Mesothelial cell of epicardium (in vitro differentiated cells): ENCODE measurements around the gene ADCK2. TPM values are rescaled to one million over a fixed set of nuclear protein-coding genes. Genes with fewer than 3 reads are reported as not detected.
A peak's percentile ranks its signal among the peaks of the same experiment; 100 is the strongest.
"Not testable (repeated sequence)": the region's sequence is repeated elsewhere in the genome, so short reads cannot be mapped to it uniquely, and the experiment has no call there.

Experiments used
- DNase-seq, 2 experiments: peaks; one replicate each; pipeline ENCODE4 v3.0.0; 2021; ENCODE audit warnings: low spot score in 2 of 2; ENCODE audit not compliant: unreplicated experiment in 2 of 2
- H3K27ac Mint-ChIP-seq: 2 replicates; pipeline ENCODE4 v1.8.0; 2021; ENCODE audit warnings: mixed read lengths
- H3K27me3 Mint-ChIP-seq: 2 replicates; pipeline ENCODE4 v1.8.0; 2021; ENCODE audit warnings: low read depth, mixed read lengths
- H3K36me3 Mint-ChIP-seq: 2 replicates; pipeline ENCODE4 v1.8.0; 2021; ENCODE audit warnings: mixed read lengths
- H3K4me1 Mint-ChIP-seq: 2 replicates; pipeline ENCODE4 v1.8.0; 2021; ENCODE audit warnings: mixed read lengths
- H3K4me3 Mint-ChIP-seq: 2 replicates; pipeline ENCODE4 v1.8.0; 2021; ENCODE audit warnings: mild to moderate bottlenecking, moderate library complexity, mixed read lengths
- H3K9me3 Mint-ChIP-seq: 2 replicates; pipeline ENCODE4 v1.8.0; 2021; ENCODE audit warnings: mixed read lengths
- total RNA-seq: library from RNA; stranded (reverse); gene quantifications from 3 replicates; pipeline ENCODE4 v1.2.1, GENCODE V29; 2021
- TF ChIP-seq, protein P1 (sequence below): fragments of 200-600 bp; sonication (generic); IDR thresholded peaks from one replicate; pipeline ENCODE4 v1.5.0; 2021; ENCODE audit warnings: antibody characterized with exemption; ENCODE audit not compliant: unreplicated experiment

ADCK2 gene
- total RNA-seq, 1 donor from 2014 or later = 26.6 TPM

GRCh38 chr7:140697447-140698143, 24.9 kb downstream of the ADCK2 start:
- no peaks in the 10 kb centered on the region for H3K9me3 Mint-ChIP-seq
- DNase-seq = no peak
- H3K27me3 Mint-ChIP-seq = no peaks in the 10 kb centered on the region
- H3K4me1 Mint-ChIP-seq = peaks cover 34% of the 10 kb centered on the region
- TF ChIP-seq, protein P1, sequence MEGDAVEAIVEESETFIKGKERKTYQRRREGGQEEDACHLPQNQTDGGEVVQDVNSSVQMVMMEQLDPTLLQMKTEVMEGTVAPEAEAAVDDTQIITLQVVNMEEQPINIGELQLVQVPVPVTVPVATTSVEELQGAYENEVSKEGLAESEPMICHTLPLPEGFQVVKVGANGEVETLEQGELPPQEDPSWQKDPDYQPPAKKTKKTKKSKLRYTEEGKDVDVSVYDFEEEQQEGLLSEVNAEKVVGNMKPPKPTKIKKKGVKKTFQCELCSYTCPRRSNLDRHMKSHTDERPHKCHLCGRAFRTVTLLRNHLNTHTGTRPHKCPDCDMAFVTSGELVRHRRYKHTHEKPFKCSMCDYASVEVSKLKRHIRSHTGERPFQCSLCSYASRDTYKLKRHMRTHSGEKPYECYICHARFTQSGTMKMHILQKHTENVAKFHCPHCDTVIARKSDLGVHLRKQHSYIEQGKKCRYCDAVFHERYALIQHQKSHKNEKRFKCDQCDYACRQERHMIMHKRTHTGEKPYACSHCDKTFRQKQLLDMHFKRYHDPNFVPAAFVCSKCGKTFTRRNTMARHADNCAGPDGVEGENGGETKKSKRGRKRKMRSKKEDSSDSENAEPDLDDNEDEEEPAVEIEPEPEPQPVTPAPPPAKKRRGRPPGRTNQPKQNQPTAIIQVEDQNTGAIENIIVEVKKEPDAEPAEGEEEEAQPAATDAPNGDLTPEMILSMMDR = no peak
- peaks cover 2% of the 10 kb centered on the region for H3K36me3 Mint-ChIP-seq
- peak overlapping the region; percentile 98 for H3K4me3 Mint-ChIP-seq
- H3K27ac Mint-ChIP-seq = peak overlapping the region; percentile 99

DNA sequence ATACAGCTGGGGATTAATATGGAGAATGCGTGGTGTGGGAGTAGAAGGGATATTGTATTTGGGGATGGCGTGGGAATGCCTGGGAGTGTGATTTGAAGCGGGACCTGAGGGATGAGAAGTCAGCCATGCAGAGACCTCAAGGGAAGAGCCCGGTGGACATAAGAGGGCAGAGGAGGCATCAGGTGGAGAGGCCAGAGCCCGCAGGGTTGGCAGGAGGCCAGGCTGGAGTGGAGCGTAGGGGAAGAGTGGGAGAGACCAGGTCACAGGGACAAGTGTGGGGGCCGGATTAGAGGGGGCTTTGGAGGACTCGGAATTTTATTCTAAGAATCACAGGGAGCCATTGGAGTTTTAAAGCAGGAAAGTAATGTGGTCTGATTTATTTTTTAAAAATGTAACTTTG, 25.7 kb downstream of the ADCK2 start:
- no peaks in the 10 kb centered on the region for H3K27me3 Mint-ChIP-seq
- TF ChIP-seq, protein P1 = no peak
- peaks cover 34% of the 10 kb centered on the region for H3K4me1 Mint-ChIP-seq
- no peak for DNase-seq
- peaks cover 8% of the 10 kb centered on the region for H3K36me3 Mint-ChIP-seq
- H3K4me3 Mint-ChIP-seq = peak overlapping the region; percentile 98
- H3K9me3 Mint-ChIP-seq = no peaks in the 10 kb centered on the region
- H3K27ac Mint-ChIP-seq = peak overlapping the region; percentile 5

GRCh38 chr7:140702774-140703173, 30.0 kb downstream of the ADCK2 start:
- no peak for DNase-seq
- TF ChIP-seq, protein P1 = no peak
- no peak overlapping the region for H3K27ac Mint-ChIP-seq
- peaks cover 23% of the 10 kb centered on the region for H3K36me3 Mint-ChIP-seq
- H3K27me3 Mint-ChIP-seq = no peaks in the 10 kb centered on the region
- peaks cover 16% of the 10 kb centered on the region for H3K4me1 Mint-ChIP-seq
- H3K9me3 Mint-ChIP-seq = no peaks in the 10 kb centered on the region
- H3K4me3 Mint-ChIP-seq = no peak overlapping the region

- H3K4me3 Mint-ChIP-seq = no peak overlapping the region
- peaks cover 23% of the 10 kb centered on the region for H3K36me3 Mint-ChIP-seq
- H3K27ac Mint-ChIP-seq = no peak overlapping the region
- TF ChIP-seq, protein P1 = no peak
- no peaks in the 10 kb centered on the region for H3K27me3 Mint-ChIP-seq
- DNase-seq = no peak
- no peaks in the 10 kb centered on the region for H3K9me3 Mint-ChIP-seq
- H3K4me1 Mint-ChIP-seq = peaks cover 6% of the 10 kb centered on the region
Observed at GRCh38 chr7:140704205-140704604, 31.5 kb downstream of the ADCK2 start.

DNA sequence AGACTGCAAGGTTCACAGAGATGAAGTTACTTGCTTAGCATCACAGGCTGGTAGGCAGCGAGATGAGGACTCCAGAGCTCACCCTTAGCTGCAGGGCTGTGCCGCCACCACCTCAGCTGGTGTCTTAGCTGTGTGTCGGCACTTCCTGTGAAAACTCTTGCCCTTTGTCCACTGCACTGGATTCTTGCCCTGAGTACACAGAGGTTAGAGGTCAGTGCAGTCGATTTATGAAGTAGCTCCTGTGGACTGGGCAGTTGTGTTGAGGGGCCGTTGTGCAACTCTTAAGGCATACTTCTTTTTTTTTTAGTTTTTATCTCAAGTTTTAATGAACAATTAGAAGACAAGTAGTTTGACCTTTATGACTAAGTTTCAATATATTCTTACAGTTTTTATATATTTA, 34.4 kb downstream of the ADCK2 start:
- H3K4me3 Mint-ChIP-seq = no peak overlapping the region
- peaks cover 8% of the 10 kb centered on the region for H3K9me3 Mint-ChIP-seq
- DNase-seq = no peak
- H3K27me3 Mint-ChIP-seq = no peaks in the 10 kb centered on the region
- no peaks in the 10 kb centered on the region for H3K4me1 Mint-ChIP-seq
- no peak overlapping the region for H3K27ac Mint-ChIP-seq
- TF ChIP-seq, protein P1 = no peak
- H3K36me3 Mint-ChIP-seq = peaks cover 32% of the 10 kb centered on the region

- H3K27ac Mint-ChIP-seq, DNase-seq, H3K27me3 Mint-ChIP-seq, H3K4me3 Mint-ChIP-seq, H3K4me1 Mint-ChIP-seq: not testable (repeated sequence)
- Mint-ChIP-seq H3K9me3 (peaks cover 16% of the 10 kb centered on the region), H3K36me3 (peaks cover 36% of the 10 kb centered on the region)
Observed at GRCh38 chr7:140708764-140709163, 36.0 kb downstream of the ADCK2 start.

- H3K27me3 Mint-ChIP-seq, H3K4me1 Mint-ChIP-seq, H3K4me3 Mint-ChIP-seq, H3K27ac Mint-ChIP-seq, DNase-seq: not testable (repeated sequence)
- Mint-ChIP-seq H3K9me3 (peaks cover 21% of the 10 kb centered on the region), H3K36me3 (peaks cover 37% of the 10 kb centered on the region)
Observed at GRCh38 chr7:140712392-140712791, 39.6 kb downstream of the ADCK2 start.
